ENCODE measurements around the gene ATP8A1.

ATP8A1 gene

GRCh38 chr4:42452823-42453222 is 204.1 kb downstream of the ATP8A1 start:
- TF ChIP-seq CTCF (IDR thresholded peaks at IDR 0.05; ENCODE audit: low read depth, low read length, missing control alignments) = no peak
- no peak overlapping the region for H3K4me3 ChIP-seq (ENCODE audit: low read depth, low read length)
- no peak for DNase-seq (ENCODE audit: low read depth)

- DNase-seq (ENCODE audit: low read depth) = no peak
- TF ChIP-seq CTCF (IDR thresholded peaks at IDR 0.05; ENCODE audit: low read depth, low read length, missing control alignments) = no peak
Observed at GRCh38 chr4:42446823-42447222, 210.1 kb downstream of the ATP8A1 start.

GRCh38 chr4:42445038-42445437 is 211.9 kb downstream of the ATP8A1 start:
- no peak for TF ChIP-seq CTCF (IDR thresholded peaks at IDR 0.05; ENCODE audit: low read depth, low read length, missing control alignments)
- no peak for DNase-seq (ENCODE audit: low read depth)

More at GRCh38 chr4:42446823-42447222, 210.1 kb downstream of the ATP8A1 start:
- no peak overlapping the region for H3K4me3 ChIP-seq (ENCODE audit: low read depth, low read length)

GRCh38 chr4:42442601-42443000 is 214.3 kb downstream of the ATP8A1 start:
- H3K4me3 ChIP-seq (ENCODE audit: low read depth, low read length) = no peak overlapping the region
- no peak for TF ChIP-seq CTCF (IDR thresholded peaks at IDR 0.05; ENCODE audit: low read depth, low read length, missing control alignments)
- DNase-seq (ENCODE audit: low read depth) = no peak

More at GRCh38 chr4:42445038-42445437, 211.9 kb downstream of the ATP8A1 start:
- no peak overlapping the region for H3K4me3 ChIP-seq (ENCODE audit: low read depth, low read length)

DNA sequence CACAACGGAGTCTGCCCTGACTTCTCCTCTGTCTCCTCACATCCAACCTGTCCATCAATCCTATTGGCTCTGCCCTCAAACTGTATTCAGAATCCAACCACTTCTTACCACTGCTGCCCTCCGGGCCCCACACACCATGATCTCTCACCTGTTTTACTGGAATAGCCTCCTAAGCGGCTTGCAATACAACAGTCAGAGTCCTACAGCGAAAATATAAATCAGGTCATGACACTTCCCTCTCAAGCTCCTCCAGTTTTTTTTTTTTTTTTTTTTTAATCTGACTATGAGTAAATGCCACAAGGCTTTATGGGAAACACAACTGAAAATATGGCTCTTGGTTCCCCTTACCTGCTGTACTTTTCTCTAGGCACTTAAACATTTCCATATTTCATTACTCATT is 216.8 kb downstream of the ATP8A1 start:
- DNase-seq (ENCODE audit: low read depth) = no peak
- no peak overlapping the region for H3K4me3 ChIP-seq (ENCODE audit: low read depth, low read length)
- no peak for TF ChIP-seq CTCF (IDR thresholded peaks at IDR 0.05; ENCODE audit: low read depth, low read length, missing control alignments)

DNA sequence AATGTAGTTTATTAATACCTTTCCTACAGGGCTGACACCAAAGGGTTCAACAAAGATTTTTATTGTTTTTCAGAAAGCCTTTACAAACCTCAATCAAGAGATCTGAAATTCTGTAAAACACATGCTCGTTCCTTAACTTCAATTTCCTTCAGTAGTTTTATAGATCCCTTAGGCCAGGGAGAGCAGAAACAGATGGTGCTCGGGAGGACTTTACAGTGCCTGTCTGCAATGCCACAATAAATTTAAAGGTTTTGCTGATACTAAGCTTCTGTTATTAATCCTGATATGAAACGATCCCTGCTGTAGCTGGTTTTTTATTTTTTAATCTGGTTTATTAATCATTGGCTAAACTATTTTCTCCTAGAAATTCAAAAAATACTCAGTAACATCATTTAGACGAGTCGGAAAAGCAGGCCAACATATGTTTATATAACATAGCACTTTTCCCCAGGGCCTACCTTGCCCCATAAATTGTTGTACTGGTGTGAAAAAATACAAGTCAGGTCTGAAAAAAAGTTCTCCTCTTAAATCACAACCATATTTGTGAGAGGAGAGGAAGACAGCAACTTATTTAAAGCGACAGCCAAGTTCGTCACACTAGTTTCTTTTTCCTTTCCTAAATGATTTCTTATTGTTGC is 219.9 kb downstream of the ATP8A1 start:
- no peak for TF ChIP-seq CTCF (IDR thresholded peaks at IDR 0.05; ENCODE audit: low read depth, low read length, missing control alignments)

DNA sequence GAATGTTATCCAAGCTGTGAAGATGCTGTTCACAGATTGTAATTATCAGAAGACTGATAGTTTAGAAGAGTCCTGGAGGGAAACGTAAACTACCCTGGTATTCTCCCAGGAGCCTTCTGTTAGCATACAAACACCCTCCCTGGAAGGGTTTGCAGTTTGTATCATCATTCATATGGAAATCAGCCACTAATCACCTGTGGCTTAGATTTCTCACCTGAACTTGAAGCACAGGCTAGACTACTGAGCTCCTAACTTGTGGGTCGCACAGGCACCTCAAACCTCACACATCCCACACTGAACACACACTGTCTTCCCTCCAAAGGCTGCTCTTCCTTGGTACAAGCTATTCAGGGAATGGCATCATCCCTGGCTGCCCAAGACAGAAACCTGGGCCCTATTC is 228.9 kb downstream of the ATP8A1 start:
- no peak overlapping the region for H3K4me3 ChIP-seq (ENCODE audit: low read depth, low read length)
- TF ChIP-seq CTCF (IDR thresholded peaks at IDR 0.05; ENCODE audit: low read depth, low read length, missing control alignments) = no peak
- no peak for DNase-seq (ENCODE audit: low read depth)

More for the DNA sequence above, 219.9 kb downstream of the ATP8A1 start:
- DNase-seq (ENCODE audit: low read depth) = no peak
- no peak overlapping the region for H3K4me3 ChIP-seq (ENCODE audit: low read depth, low read length)

All from GM12864 (cell line).